ENCODE results near the gene KCNQ4. TPM values are rescaled to one million over a fixed set of nuclear protein-coding genes. Genes with fewer than 3 reads are reported as not detected.

The KCNQ4 gene
- total RNA-seq, 1 donor from 2014 or later: not detected

- Histone ChIP-seq H3F3A (ENCODE audit: low read depth) (no peaks in the 10 kb centered on the region), H3K4me1 (peaks cover 12% of the 10 kb centered on the region), H3K4me3 (no peak overlapping the region), H4K20me1 (ENCODE audit: low read depth) (peaks cover 54% of the 10 kb centered on the region), H3K9me3 (ENCODE audit: low read depth) (no peaks in the 10 kb centered on the region), H2AFZ (replicated peaks) (no peak overlapping the region), H3K79me2 (ENCODE audit: low read depth) (peaks cover 71% of the 10 kb centered on the region), H3K27ac (no peak overlapping the region), H3K36me3 (no peaks in the 10 kb centered on the region), H3K4me2 (no peak overlapping the region), H3K9ac (no peak overlapping the region), H3K27me3 (no peaks in the 10 kb centered on the region)
- Mint-ChIP-seq H3K27ac (no peak overlapping the region), H3K4me3 (no peak overlapping the region), H3K36me3 (peaks cover 37% of the 10 kb centered on the region), H3K4me1 (peaks cover 12% of the 10 kb centered on the region), H3K9me3 (no peaks in the 10 kb centered on the region), H3K27me3 (ENCODE audit: insufficient read depth, low read depth) (no peaks in the 10 kb centered on the region)
- TF ChIP-seq CTCF (IDR thresholded peaks at IDR 0.05) (no peak), EZH2phosphoT487 (IDR thresholded peaks at IDR 0.05) (no peak), EZH2 (IDR thresholded peaks at IDR 0.05) (no peak)
- DNase-seq (ENCODE audit: low spot score): no peak
Observed at GRCh38 chr1:40738831-40739230, 44.8 kb upstream of the KCNQ4 start.

- Mint-ChIP-seq H3K4me1 (peaks cover 12% of the 10 kb centered on the region), H3K36me3 (peaks cover 40% of the 10 kb centered on the region), H3K9me3 (no peaks in the 10 kb centered on the region), H3K27me3 (ENCODE audit: insufficient read depth, low read depth) (no peaks in the 10 kb centered on the region), H3K4me3 (no peak overlapping the region), H3K27ac (no peak overlapping the region)
- no peaks in the 10 kb centered on the region for H3K9me3 ChIP-seq (ENCODE audit: low read depth)
- peaks cover 12% of the 10 kb centered on the region for H3K4me1 ChIP-seq
- H3K9ac ChIP-seq: no peak overlapping the region
- TF ChIP-seq EZH2phosphoT487 (IDR thresholded peaks at IDR 0.05) (no peak), EZH2 (IDR thresholded peaks at IDR 0.05) (no peak), CTCF (IDR thresholded peaks at IDR 0.05) (no peak)
- H3K79me2 ChIP-seq (ENCODE audit: low read depth): peaks cover 71% of the 10 kb centered on the region
- H3K27ac ChIP-seq: no peak overlapping the region
- H2AFZ ChIP-seq (replicated peaks): no peak overlapping the region
- no peak for DNase-seq (ENCODE audit: low spot score)
- H4K20me1 ChIP-seq (ENCODE audit: low read depth): peaks cover 56% of the 10 kb centered on the region
- no peak overlapping the region for H3K4me3 ChIP-seq
- H3K27me3 ChIP-seq: no peaks in the 10 kb centered on the region
- H3K4me2 ChIP-seq: no peak overlapping the region
- H3K36me3 ChIP-seq: no peaks in the 10 kb centered on the region
- no peaks in the 10 kb centered on the region for H3F3A ChIP-seq (ENCODE audit: low read depth)
Observed at GRCh38 chr1:40739455-40740008, 44.1 kb upstream of the KCNQ4 start.

- Histone ChIP-seq H4K20me1 (ENCODE audit: low read depth) (peaks cover 56% of the 10 kb centered on the region), H3K4me3 (no peak overlapping the region), H3K4me1 (peaks cover 9% of the 10 kb centered on the region), H3K27me3 (no peaks in the 10 kb centered on the region), H3F3A (ENCODE audit: low read depth) (no peaks in the 10 kb centered on the region), H3K79me2 (ENCODE audit: low read depth) (peaks cover 71% of the 10 kb centered on the region), H3K27ac (no peak overlapping the region), H3K36me3 (no peaks in the 10 kb centered on the region), H3K9ac (no peak overlapping the region), H3K9me3 (ENCODE audit: low read depth) (no peaks in the 10 kb centered on the region), H2AFZ (replicated peaks) (no peak overlapping the region), H3K4me2 (no peak overlapping the region)
- DNase-seq (ENCODE audit: low spot score): no peak
- Mint-ChIP-seq H3K9me3 (no peaks in the 10 kb centered on the region), H3K27ac (no peak overlapping the region), H3K36me3 (peaks cover 40% of the 10 kb centered on the region), H3K27me3 (ENCODE audit: insufficient read depth, low read depth) (no peaks in the 10 kb centered on the region), H3K4me3 (no peak overlapping the region), H3K4me1 (peaks cover 13% of the 10 kb centered on the region)
- no peak for TF ChIP-seq CTCF (IDR thresholded peaks at IDR 0.05)
- TF ChIP-seq EZH2phosphoT487 (IDR thresholded peaks at IDR 0.05): no peak
- no peak for TF ChIP-seq EZH2 (IDR thresholded peaks at IDR 0.05)
Observed at GRCh38 chr1:40740039-40740996, 43.3 kb upstream of the KCNQ4 start.

Measured in neural progenitor cell (in vitro differentiated cells).